Spinal cord (tissue), 10 donors: ENCODE data around the gene EMILIN3. TPM values are rescaled to one million over a fixed set of nuclear protein-coding genes. Genes with fewer than 3 reads are reported as not detected.

Source experiments
- DNase-seq, 6 donors: peaks; one replicate each; pipeline versions ENCODE4 v3.0.0 to v3.0.0-alpha.2; 2013 to 2015; ENCODE audit warnings: low spot score in 6 of 6, low read depth in 4 of 6
- H3K27ac ChIP-seq: one replicate; pipeline ENCODE4 v1.5.1; 2013; ENCODE audit warnings: low read depth, low read length, control low read depth
- H3K27me3 ChIP-seq: one replicate; pipeline ENCODE4 v1.6.1; 2013; ENCODE audit warnings: low read length; ENCODE audit not compliant: control insufficient read depth, insufficient read depth
- H3K36me3 ChIP-seq: one replicate; pipeline ENCODE4 v1.6.1; 2013; ENCODE audit warnings: low read length; ENCODE audit not compliant: control insufficient read depth, insufficient read depth
- H3K4me1 ChIP-seq: one replicate; pipeline ENCODE4 v1.6.1; 2013; ENCODE audit warnings: low read length; ENCODE audit not compliant: control insufficient read depth, insufficient read depth
- H3K4me3 ChIP-seq: one replicate; pipeline ENCODE4 v1.5.1; 2013; ENCODE audit warnings: low read depth, low read length, control low read depth
- H3K9me3 ChIP-seq: one replicate; pipeline ENCODE4 v1.6.1; 2013; ENCODE audit warnings: low read length; ENCODE audit not compliant: control insufficient read depth, insufficient read depth
- WGBS: methylation state at CpG from one replicate; pipeline ENCODE4 v1.1.5; 2013; ENCODE audit warnings: missing lambda C conversion rate; ENCODE audit not compliant: insufficient coverage; 5-methylcytosine and 5-hydroxymethylcytosine counted together
- polyA plus RNA-seq, 2 donors: library from polyadenylated mRNA; unstranded; fragments of 120-200 nt; gene quantifications; one replicate each; pipeline ENCODE4 v1.2.1, GENCODE V29; 2013; ENCODE audit not compliant: insufficient read length in 2 of 2
- total RNA-seq, 2 donors: library from RNA; depleted of rRNA in 1 of 2; stranded (reverse); fragments of 120-200 nt in 1 of 2; fragments of >200 nt in 1 of 2; gene quantifications; one replicate each; pipeline versions ENCODE4 v1.2.3 to v1.2.4, GENCODE V29; 2013 to 2014
- donor health status: healthy.

The EMILIN3 gene
- total and polyA plus RNA-seq, 4 donors: 8.6 to 16.4 (median 9.6) TPM

- no peaks in the 10 kb centered on the region for H3K9me3 ChIP-seq
- peak overlapping the region; percentile 40 for H3K27ac ChIP-seq
- H3K27me3 ChIP-seq: no peaks in the 10 kb centered on the region
- H3K4me3 ChIP-seq: no peak overlapping the region
- WGBS: 38% methylated on average over 8 of the region's 12 CpGs
- peak in 1 of 6 donors; percentile 75 for DNase-seq
- H3K36me3 ChIP-seq: no peaks in the 10 kb centered on the region
- peaks cover 48% of the 10 kb centered on the region for H3K4me1 ChIP-seq
These were observed 26.5 kb upstream of the EMILIN3 start for GRCh38 chr20:41392871-41393704.

- Histone ChIP-seq H3K27ac (peak overlapping the region; percentile 40), H3K9me3 (no peaks in the 10 kb centered on the region), H3K27me3 (no peaks in the 10 kb centered on the region), H3K4me3 (no peak overlapping the region), H3K4me1 (peaks cover 51% of the 10 kb centered on the region), H3K36me3 (no peaks in the 10 kb centered on the region)
- WGBS: 100% methylated on average over 1 of the region's 1 CpG
- DNase-seq: no peak
These were observed 25.7 kb upstream of the EMILIN3 start for GRCh38 chr20:41392295-41392694.

DNA sequence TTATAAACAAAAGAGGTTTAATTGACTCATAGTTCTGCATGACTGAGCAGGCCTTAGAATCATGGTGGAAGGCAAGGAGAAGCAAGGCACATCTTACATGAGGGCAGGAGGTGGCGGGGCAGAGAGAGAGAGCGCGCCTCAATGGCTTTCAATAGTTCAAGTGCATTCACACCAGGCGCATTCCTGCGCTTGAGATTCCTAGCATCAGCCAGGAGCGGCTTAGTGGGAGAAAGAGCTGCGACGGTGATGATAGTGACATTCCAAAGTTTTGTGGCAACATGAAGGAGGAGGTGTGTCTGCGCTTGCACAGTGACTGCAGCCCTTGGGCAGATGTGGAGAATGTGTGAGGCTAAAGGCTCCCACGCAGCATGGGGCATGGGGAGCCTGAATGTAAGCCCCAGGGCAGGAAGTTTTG, 25.0 kb upstream of the EMILIN3 start:
- 54% methylated on average over 10 of the region's 10 CpGs for WGBS
- H3K9me3 ChIP-seq: no peaks in the 10 kb centered on the region
- H3K4me1 ChIP-seq: peaks cover 58% of the 10 kb centered on the region
- DNase-seq: no peak
- H3K4me3 ChIP-seq: no peak overlapping the region
- H3K27me3 ChIP-seq: no peaks in the 10 kb centered on the region
- H3K27ac ChIP-seq: no peak overlapping the region
- H3K36me3 ChIP-seq: no peaks in the 10 kb centered on the region

DNA sequence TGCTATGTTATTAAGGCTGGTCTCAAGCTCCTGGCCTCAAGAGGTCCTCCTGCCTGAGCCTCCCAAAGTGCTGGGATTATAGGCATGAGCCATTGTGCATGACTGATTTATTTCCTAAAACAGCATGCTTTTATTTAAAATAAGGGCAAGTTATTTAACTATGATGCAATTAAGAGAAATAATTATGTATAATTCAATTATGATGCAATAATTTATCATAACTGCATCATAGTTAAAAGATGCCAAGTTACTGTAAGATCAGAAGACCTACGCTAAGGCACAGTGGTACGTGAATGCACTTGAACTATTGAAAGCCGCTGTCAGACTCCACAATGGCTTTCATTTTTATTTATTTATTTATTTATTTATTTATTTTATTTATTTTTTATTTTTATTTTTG, 24.3 kb upstream of the EMILIN3 start:
- Histone ChIP-seq H3K4me1 (peaks cover 54% of the 10 kb centered on the region), H3K36me3 (no peaks in the 10 kb centered on the region), H3K9me3 (no peaks in the 10 kb centered on the region), H3K27ac (no peak overlapping the region), H3K27me3 (no peaks in the 10 kb centered on the region), H3K4me3 (no peak overlapping the region)
- DNase-seq: no peak
- no CpG with 5 or more reads among the region's 3 CpGs for WGBS

DNA sequence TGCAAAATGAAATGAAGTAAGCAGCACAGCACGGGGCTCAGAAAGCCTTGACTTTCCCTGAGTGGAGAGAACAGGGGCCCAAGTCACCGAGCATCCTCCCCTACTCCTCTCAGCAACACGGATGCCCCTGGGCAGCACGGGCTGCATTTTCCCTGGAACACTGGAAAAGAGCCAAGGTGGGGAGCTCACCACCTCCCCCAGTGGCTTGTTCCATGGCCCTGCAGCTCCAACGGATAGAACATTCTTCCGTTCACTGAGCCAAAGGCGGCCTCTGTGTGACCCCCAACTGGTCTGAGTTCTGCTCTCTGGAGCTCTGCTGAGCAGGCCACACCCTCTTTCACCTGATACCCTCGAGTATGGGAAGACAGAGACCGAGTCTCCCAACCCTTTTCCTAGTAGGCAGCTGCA, 20.8 kb upstream of the EMILIN3 start:
- Histone ChIP-seq H3K9me3 (no peaks in the 10 kb centered on the region), H3K4me3 (no peak overlapping the region), H3K4me1 (peaks cover 24% of the 10 kb centered on the region), H3K36me3 (no peaks in the 10 kb centered on the region), H3K27ac (peak overlapping the region; percentile 30), H3K27me3 (no peaks in the 10 kb centered on the region)
- 25% methylated on average over 8 of the region's 9 CpGs for WGBS
- peak in 1 of 6 donors; percentile 42 for DNase-seq

DNA sequence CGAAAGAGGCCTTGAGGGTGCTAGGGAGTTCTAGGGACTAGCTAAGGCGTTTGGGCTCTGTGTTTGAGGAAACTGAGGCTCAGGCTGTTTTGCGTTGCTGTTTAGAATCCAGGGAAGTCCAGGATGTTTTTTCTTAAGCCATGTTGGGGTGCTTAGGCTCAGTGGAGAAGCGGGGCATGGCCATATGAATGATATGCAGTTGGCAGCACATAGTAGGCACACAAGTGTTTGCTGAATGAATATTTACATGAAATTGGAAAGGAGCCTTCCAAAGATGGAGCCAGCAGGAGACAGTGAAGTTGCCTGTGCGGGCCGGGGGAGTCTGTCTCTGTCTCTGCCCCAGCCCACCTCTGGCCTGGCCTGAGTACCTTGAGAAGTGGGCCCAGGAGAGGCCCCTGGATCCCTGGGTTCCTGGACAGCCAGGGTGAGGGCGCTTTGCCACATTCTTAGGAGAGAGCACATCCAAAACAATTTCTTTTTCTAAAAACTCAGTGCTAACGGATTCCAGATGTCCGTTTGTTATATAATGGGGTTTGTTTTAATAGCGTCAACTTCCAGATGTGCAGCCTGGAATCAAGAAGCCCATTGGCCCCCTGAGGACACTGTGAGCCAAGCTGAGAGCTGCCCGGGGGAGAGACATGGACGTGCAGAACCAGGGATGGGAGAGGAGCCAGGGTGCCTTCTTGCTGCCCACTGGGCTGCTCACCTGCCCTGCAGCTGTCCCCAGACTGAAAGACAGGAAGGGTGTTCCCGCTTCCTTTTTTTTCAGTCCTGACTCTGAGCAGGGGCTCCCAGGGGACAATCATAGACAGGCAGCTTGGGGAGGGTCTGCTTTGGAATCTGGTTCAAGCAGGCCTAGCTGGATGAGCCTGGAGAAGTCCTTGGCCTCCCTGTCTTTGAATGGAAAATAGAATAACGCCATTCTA, 20.1 kb upstream of the EMILIN3 start:
- DNase-seq: peak in 1 of 6 donors; percentile 68
- no peaks in the 10 kb centered on the region for H3K27me3 ChIP-seq

DNA sequence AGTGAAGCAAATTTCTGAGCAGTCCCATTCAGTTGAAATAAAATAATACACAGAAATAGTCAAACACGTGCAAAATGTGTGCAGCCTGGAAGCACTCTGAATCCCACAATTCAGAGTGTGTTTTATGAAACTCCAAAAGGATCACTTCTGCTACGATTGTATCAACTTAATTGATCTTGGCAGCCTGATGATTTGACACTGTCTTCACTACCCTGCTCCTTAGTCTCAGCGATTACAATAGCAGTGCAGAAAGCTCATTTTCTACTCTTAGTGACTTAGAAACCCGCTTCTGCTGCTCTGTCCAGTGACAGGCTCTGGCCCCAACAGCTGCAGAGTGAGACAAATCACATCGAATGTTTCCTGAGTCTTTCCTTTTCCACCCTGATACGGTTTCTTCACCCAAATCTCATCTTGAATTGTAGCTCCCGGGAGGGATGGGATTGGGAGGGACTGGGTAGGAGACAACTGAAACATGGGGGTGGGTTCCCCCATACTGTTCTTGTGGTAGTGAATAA, 16.2 kb upstream of the EMILIN3 start:
- Histone ChIP-seq H3K9me3 (no peaks in the 10 kb centered on the region), H3K27ac (peak overlapping the region; percentile 40), H3K4me1 (peaks cover 19% of the 10 kb centered on the region), H3K27me3 (no peaks in the 10 kb centered on the region), H3K36me3 (no peaks in the 10 kb centered on the region), H3K4me3 (no peak overlapping the region)
- DNase-seq: no peak
- WGBS: 55% methylated on average over 4 of the region's 7 CpGs

More for the DNA sequence above, 20.1 kb upstream of the EMILIN3 start:
- Histone ChIP-seq H3K27ac (peak overlapping the region; percentile 33), H3K36me3 (no peaks in the 10 kb centered on the region), H3K4me1 (peaks cover 18% of the 10 kb centered on the region), H3K9me3 (no peaks in the 10 kb centered on the region), H3K4me3 (no peak overlapping the region)
- WGBS: 77% methylated on average over 10 of the region's 14 CpGs

DNA sequence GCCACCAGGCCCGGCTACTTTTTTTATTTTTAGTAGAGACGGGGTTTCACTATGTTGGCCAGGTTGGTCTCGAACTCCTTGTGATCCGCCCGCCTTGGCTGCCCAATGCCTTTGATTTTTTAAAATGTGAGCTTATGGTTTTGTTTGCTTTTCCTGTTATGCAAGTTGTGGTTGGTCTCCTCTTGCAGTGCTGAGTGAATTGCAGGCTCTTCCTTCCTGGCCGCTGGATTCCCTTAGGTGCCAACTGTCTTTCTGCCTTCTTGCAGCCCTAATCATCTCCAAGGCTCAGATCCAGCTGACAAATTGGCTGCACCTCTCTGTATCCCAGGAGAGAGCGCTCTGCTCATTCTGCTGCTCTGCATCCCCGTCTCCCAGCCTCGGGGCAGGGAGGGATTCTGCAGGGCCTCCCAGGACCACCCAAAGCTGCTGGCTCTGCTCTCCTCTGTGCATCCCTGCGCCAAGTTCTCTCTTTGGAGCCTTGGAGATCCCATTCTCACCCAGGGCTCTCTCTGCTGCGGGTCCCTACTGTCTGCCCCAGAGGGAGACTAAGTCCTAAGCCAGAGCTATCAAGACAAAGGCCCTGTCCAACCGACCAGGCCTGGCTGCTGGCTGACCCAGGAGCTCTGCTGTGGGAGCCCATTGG, 14.1 kb upstream of the EMILIN3 start:
- no peaks in the 10 kb centered on the region for H3K27me3 ChIP-seq
- peak in 1 of 6 donors; percentile 76 for DNase-seq
- no peak overlapping the region for H3K27ac ChIP-seq
- H3K36me3 ChIP-seq: no peaks in the 10 kb centered on the region
- peaks cover 8% of the 10 kb centered on the region for H3K4me1 ChIP-seq
- H3K4me3 ChIP-seq: no peak overlapping the region
- H3K9me3 ChIP-seq: no peaks in the 10 kb centered on the region
- 65% methylated on average over 12 of the region's 12 CpGs for WGBS

- Histone ChIP-seq H3K27me3 (no peaks in the 10 kb centered on the region), H3K9me3 (no peaks in the 10 kb centered on the region), H3K4me3 (no peak overlapping the region), H3K36me3 (no peaks in the 10 kb centered on the region), H3K27ac (no peak overlapping the region), H3K4me1 (peaks cover 9% of the 10 kb centered on the region)
- no peak for DNase-seq
- no CpG with 5 or more reads among the region's 2 CpGs for WGBS
These were observed 12.9 kb upstream of the EMILIN3 start for GRCh38 chr20:41379551-41379950.
